Activated gamma-delta T cell (primary cell): ENCODE data around the gene WSCD1.

Experiments
- DNase-seq: peaks from one replicate; lab custom pipeline; 2025; lab: John Stamatoyannopoulos, UW

The WSCD1 gene

DNA sequence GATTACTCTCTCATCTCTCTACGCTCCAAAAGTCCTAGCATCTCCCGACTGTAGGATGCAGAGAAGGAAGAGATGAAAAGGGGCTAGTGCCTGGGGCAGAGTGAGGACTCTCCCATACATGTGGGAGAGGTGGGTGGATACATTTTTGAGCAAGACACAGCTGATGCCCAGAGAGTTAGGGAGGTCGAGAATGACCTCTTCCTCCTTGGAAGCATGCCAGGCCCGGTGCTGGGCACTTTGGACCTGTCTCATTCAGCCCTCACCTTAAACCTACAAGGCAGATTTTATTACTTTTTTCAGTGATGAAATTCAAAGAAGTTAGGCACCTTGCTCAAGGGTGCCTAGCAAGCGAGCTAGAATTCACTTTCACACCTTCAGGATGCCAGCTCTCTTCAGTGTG lies 38.2 kb downstream of the WSCD1 start:
- no peak for DNase-seq

DNA sequence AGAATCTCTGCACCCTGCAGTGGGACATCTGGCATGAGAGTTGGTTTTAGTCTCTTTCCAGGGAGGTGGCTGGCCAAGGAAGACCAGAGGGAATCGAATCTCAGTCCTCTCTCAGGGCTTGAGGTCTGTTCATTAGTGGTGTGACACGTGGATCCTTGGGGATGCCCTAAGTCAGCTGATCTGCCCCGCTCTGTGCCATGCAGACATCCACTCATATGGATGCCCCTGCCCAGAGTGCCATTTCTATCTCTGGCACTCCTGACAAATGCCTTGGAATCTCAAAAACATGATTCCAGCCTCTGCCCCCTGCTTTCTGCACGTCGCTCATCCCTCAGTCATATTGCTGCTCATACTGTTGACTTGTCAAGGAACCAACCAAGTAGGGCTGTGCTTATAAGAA lies 38.8 kb downstream of the WSCD1 start:
- no peak for DNase-seq

DNA sequence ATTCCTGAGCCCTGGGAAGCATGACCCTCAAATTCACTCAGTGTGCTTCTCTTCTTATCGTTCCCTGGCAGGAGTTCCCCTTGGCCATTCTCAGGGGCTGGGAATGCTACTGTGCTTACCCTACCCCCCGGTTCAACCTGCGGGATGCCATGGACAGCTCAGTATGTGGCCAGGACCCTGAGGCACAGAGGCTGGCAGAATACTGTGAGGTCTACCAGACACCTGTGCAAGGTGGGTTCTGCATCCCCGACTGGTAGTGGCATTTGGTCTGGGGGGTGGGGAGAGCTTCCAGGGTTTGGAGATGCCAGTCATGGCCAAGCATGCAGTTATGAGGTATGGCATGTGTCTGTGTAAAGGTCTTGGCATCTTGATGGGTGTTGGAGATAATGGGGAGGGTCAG lies 39.4 kb downstream of the WSCD1 start:
- no peak for DNase-seq

DNA sequence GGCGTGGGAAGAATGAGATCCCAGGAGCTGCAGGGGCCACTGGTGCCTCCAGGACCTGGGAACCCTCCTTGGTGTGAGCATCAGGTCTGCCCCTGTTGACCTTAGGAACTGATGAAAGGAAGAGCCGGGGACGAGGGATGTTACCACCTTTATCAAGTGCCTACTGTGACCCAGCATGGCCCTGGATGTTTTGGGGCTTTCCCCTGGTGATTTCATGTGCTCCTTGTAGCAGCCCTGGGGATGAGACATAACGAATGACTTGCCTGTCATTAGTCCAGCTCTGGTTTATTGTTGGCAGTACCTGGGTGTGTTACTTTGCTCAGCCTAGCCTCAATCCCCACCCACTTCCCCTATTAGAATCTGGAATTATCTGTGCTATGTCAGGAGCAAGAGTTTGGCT lies 39.9 kb downstream of the WSCD1 start:
- no peak for DNase-seq

DNA sequence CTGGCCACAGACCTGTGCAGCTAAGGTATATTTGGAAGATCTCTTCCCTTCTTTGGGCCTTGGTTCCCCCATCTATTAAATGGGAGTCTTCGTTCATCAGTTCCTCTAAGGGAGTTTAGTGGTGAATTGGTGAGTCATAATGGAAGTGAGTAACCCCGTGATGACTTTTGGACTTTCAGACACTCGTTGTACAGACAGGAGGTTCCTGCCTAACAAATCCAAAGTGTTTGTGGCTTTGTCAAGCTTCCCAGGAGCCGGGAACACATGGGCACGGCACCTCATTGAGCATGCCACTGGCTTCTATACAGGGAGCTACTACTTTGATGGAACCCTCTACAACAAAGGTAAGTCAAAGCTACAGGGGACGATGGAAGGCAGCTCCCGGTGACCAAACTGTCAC lies 40.4 kb downstream of the WSCD1 start:
- no peak for DNase-seq

DNA sequence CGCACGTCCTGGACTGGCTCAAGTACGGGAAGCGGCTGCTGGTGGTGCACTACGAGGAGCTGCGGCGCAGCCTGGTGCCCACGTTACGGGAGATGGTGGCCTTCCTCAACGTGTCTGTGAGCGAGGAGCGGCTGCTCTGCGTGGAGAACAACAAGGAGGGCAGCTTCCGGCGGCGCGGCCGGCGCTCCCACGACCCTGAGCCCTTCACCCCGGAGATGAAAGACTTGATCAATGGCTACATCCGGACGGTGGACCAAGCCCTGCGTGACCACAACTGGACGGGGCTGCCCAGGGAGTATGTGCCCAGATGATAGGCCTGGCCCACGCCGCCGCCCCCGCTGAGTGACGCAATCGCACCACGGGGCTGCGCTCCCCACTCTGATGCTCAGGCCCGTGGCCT lies 50.2 kb downstream of the WSCD1 start:
- DNase-seq: no peak

DNA sequence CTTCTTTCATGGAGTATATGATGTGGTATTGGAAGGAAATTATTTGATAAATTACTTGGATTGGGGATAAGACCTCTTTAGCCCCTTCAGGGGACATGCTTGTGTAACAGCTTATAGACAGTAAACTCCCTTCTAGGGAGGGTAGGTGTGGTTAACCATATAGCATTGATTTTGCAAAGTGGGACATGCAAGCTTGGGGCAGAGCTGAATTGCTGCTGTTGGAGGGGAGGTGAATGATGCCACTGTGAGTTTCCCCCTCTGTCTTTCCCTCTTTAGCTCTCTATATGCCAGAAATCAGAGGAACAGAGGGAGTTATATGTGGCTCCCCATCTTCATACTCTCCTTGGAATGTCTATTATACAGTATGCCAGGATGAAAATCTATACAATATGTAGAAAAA lies 54.7 kb downstream of the WSCD1 start:
- no peak for DNase-seq

DNA sequence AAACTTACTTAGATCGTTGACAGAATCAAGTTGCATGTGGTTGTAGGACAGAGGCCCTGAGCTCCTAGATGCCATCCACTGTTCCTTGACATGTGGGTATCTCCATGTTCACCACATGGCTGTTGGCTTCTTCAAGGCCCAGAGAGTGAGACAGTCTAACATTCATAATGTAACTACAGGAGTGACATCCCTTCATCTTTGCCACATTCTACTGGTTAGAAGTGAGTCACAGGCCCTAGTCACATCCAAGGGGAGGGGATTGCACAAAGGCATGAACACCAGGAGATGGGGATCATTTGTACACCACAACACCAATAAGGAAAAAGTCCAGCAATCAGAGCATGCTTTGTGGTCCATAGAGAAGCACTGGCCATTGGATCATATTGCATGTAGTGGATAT lies 56.6 kb downstream of the WSCD1 start:
- no peak for DNase-seq

DNA sequence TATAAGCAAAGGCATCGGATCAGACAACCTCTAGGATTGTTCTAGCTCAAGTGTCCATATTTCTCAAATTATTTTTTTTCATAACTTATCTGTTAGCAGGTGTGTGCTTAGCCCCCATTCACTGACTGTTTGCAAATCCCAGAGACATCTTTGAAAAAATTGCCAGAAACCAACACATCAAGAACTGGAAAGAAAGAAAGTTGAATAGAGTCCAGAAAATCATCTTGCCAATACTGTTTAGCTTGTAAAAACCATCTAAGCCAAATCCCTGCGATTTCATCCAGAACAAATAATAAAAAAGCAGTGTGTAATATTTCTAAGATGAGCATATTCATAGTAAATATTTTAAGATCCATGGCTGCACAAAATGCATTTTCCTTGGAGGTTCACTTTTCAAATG lies 64.5 kb downstream of the WSCD1 start:
- DNase-seq: no peak

DNA sequence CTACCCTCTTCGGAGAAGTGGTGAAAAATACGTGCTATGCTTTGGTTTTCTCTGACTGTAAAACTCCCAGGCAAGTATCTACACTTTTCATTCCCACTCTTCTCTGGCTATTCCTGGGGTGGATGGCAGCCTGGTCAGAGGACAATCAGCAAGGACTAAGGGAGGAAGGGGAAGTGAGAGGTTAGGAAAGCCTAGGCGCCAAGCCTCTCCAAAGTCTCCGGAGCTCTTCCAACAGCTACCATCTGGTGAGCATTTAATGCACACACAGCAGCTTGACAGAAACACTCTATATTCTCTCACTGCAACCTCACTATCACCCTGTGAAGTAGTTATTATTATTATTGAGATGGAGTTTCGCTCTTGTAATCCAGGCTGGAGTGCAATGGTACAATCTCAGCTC lies 65.1 kb downstream of the WSCD1 start:
- no peak for DNase-seq

DNA sequence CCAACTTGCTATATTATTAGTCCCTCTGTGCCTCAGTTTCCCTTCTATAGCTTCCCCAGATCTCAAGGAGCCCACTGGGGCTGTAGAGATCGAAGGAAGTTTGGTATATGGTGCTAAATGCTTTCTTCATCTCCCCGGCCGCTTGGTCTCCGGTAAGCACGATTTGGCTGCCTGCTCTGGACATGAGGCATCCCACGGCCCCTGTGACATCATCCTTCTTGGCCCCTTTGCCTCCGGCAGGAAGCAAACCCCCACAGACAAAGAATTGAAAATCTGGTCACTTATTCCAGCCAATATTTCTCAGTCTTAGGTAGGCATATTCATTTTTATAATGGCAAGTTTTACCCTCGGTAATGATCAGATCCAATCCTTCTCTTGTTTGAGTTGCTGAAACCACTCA lies 65.8 kb downstream of the WSCD1 start:
- DNase-seq: no peak

DNA sequence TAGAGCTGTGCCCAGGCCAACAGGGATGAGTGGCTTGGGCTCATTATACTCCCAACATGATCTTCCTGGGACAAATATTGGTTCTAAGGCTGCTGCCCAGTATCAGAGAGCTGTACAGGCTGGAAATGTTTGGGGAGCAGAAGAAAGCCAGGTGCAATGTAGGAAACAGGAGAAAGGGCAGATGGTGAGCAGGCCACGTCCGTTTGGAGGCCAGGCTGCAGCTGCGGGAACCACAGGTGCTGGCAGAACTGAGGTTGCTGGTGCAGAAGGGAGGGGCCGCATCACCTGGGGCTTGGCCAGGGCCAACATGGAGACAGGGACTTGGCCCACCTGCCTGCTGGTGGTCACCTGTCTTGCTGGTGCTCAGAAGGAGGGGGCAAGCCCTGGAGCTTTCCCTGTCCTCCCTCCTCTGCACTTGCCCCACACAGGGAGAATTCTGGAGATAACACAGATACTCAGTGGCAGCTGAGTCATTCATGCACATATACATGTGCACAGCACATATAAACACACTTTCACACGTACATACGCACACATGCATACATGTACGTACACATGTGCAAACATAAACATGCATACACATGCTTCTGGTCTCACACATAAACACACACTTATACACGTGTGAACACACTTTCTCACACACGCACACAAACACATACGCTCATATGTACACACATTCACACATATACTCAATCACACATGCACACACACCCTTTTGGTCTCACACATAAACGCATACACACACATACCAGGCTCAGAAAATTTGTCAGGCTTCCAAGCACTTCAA lies 67.7 kb downstream of the WSCD1 start:
- DNase-seq: no peak

DNA sequence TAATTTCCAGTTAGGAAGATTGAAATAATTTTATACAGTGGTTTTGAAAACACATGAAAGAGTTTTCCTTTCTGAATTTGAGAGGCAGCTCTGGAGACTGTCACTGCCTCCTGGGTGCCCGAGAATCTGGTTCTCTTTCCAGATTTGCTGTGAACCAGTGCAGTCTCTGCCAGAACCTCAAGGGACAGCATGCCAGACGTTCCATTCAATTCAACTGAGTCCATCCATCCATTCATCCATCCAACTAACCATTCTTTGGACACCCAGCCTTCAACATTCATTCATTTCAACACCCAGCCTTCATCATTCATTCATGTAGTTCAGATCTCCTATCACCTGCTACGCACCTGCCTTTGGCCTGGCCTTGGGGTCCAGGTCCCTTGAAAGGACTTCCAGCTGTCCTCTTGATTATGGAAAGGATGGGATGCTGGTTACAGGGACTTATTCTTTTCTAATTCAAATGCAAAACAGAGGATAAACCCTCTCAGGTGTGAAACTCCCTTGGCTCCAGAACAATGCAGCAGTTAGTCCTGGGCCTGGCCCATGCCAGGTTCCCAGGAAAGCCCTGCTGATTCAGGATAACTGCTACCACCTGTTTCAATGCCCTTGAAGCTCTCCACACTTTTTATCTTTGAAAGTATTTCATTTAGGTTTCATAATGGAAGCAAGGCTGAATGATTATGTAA lies 68.7 kb downstream of the WSCD1 start:
- no peak for DNase-seq

DNA sequence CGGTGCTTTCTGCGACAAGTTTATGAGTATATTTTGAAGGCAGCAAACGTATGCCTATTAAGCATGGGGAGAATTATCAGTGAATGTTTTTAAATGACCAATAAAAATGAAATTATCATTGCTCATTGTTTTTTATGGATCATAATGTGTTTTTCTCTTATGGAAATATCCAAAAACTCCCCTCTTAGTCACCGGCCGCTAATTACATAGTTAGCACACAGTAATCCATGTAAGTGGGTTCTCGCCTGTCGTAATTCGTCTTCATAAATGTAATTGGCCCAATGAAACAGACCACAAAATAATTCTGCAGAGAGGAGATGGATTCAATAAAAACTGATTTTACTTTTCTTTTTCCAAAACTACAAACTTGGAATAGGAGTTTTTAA lies 69.3 kb downstream of the WSCD1 start:
- DNase-seq: no peak

DNA sequence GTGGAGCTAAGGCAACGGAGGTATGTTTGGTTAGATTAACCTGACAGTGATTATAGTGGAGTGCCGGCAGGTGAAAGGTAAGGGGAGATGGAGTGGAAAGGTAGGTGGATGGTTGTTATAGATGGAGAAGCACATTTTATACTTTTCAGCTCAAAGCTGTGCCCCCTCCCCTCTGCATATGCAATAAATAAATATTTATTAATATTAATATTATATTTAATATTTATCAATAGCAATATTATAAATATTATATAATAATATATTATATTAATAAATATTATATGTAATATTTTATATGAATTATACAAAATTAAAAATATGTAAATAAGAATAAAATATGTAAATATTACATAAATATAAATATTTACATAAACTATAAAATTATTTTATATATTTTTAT lies 70.0 kb downstream of the WSCD1 start:
- no peak for DNase-seq

DNA sequence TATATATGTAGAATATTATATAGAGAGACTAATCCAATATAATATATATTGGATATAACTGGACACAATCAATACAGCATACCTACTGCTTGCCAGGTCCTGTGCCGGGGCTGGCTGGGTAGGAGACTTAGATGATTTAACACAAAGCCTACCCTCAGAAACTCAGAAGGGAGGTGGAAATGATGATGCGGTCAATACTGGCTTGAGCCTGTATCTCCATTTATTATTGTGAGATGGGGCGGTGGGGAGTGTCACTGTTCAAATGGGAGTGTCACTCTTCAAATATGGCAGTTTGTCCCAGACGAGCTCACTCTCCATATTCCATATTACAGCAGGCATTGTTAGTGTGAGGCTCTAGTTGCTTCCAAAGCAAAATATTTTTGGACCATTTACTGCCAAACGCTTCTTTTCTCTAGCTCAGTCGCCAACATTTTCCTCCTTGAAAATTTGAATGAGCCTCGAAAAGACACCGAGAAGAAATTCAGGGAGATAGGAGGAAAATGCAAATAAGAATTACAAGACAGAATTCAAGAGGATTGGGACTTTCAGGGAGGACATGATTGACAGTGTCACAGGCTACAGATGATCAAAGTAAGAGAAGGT lies 70.7 kb downstream of the WSCD1 start:
- no peak for DNase-seq

DNA sequence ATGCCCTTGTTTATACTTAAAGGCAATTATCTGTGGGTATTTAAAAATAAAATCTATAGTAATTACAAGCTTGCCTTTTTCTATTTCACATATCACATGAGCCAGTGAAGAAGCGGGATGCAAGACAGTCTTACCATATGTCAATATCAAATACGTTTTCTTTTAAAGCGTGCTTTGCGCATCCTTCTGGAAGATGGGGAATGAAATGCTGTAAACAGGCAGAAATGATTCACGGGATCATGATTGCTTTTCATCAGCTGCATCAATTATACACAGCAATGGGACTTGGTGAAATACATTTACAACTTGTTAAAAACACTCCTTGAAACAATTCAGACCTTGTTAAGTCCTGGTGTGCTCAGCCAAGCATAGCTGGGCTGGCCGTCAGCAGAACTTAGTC lies 72.5 kb downstream of the WSCD1 start:
- DNase-seq: no peak

DNA sequence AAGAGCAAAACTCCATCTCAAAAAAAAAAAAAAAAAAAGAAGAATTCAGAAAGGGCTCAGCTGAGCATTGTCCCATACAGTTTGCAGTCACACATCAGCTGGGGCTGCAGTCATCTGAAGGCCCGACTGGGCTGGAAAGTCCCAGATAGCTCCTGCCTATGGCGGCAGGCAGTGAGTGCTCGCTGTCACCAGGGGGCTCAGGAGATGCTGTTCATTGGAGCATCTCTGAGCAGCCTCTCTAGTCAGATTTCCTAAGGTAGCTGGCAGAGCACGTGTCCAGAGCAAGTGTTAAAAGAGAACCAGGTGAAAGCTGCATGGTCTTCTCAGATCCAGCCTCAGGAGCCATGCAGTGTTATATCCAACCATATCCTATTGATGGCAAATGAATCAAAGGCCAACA lies 75.8 kb downstream of the WSCD1 start:
- DNase-seq: no peak

DNA sequence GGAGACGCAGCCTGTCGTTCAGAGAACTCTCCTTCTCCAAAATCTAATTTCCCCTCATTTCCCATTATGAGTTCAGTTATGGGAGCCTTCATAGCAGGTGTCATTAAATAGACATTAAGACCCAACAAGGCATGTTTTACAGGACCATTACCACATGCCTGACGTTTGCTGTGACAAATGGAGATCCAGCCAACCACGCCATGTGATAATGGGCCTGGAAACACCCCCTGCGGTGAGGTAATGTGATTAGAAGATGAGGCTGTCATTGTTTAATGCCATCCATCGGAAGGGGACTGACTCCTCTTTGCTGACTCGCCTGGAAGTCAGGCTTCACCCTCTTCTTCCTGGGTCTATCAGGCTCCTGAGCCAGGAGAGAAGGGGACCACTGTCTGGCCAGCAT lies 76.9 kb downstream of the WSCD1 start:
- no peak for DNase-seq

DNA sequence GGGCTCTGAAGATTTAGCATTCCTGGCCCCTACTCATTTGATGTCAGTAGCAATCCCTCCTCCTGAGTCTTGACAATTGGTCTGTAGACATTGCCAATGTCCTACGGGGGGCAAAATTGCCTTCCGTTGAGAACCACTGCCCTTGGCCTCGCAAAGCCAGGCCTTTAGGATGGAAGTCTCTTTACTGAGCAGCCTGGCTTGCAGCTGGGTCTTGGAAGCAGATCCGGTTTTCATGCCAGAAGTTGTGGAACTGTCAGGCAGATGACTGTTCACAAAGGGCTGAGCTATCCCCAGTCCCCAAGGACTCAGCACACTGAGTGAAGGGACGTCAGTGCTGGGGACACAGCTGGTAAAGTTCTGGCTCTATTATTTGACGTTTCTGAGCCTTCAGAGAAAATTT lies 83.2 kb downstream of the WSCD1 start:
- DNase-seq: no peak

DNA sequence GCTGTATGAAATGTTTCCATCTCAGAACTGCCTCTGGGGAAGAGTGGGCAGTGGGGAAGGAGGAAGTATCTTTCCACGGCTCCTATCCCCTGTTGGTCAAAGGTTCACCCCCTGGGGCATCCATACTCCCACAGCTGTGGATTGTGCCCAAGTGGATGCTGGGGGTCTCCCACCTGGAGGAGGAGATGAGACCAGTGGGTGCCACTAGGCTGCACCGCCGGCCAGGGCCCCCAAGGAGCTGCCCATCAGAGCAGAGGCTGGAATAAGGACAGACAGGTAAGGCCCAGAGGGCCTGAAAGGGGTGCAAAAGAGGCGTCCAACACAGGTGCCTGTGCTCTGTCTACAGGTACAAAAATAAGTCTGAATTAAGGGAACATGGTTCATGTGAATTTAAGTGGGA lies 87.5 kb downstream of the WSCD1 start:
- no peak for DNase-seq

DNA sequence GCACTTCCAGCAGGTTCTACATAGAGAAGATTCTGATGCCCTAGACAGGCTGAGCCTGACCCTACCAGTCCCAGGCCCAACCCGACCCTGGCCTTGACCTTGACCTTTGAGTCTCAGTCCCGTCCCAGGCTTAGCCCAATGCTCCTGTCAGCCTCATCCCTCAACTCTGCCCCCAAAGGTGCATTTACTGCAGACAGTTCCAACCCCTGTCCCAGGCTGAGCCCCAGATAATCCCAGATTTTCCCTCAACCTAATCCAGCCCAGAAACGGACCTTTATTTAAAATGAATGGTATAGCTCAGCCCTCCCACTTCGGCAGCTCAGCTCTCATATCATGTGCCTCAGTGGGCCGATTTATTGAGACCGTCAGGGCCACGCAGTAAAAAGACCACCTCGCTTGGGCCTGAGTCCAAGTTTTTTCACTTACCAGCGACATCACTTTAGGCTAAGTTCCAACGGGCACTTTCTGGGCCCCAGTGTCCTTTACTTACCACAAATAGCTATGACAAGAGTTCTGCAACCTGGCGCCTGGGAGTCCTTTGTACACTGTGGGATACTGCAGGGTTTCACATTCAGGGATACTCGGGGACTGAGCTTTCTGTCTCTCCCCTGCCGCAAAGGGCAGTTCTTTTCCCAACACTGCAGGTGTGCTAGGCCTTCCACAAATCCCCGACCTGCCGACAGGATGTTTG lies 89.5 kb downstream of the WSCD1 start:
- no peak for DNase-seq

DNA sequence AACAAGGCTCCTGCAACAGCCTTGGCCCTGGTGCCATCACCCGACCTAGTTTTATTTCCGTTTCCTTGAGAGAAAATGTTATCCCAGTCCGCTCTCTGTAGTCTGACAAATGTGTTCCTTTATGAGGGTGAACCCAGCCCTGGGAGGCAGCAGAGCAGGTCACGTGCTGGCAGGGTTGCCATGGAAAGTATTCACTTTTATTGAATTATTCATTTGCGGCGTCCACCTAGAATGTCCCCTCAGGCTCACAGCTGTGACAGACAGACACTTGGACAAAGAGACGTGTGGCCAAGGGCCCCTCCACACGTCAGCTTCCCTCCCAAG lies 90.0 kb downstream of the WSCD1 start:
- no peak for DNase-seq
